C4-2B (cell line): Measurements from ENCODE around the gene IQCK.

Experiments
- H3K27ac ChIP-seq: fragments of 450-650 bp; 2 replicates; pipeline ENCODE4 v1.5.1; 2017
- ZFX ChIP-seq: fragments of 450-650 bp; IDR thresholded peaks from 2 replicates; pipeline ENCODE4 v1.6.1; 2017
- TF ChIP-seq, protein P1 (sequence below): fragments of 450-650 bp; conservative IDR thresholded peaks from 2 replicates; pipeline ENCODE4 v1.5.1; 2017; ENCODE audit warnings: mild to moderate bottlenecking

The IQCK gene

DNA sequence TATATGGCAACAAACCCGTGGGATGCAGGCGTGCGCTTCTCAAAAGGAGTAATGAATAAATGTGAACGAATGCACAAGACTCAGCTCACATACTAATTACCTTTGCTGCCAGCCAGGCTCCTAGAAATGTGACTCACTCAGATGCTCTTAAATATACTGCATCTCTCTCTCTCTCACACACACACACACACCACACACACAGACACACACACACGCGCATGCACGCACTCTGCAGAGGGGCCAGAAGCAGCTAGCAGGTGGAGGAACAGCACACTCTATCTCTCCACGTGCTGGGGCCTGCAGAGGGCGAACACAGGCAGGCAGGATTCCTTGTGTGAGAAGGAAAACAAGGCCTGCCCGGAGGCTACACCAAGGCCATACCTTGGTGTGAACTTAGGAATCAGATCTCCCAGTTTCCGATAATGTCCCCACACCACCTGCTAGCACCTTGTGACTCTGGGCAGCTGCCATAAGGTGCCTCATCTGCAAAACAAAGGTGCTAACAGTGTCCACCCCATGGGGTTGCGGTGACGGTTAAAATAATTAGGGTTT is 161.2 kb downstream of the IQCK start:
- TF ChIP-seq, protein P1, sequence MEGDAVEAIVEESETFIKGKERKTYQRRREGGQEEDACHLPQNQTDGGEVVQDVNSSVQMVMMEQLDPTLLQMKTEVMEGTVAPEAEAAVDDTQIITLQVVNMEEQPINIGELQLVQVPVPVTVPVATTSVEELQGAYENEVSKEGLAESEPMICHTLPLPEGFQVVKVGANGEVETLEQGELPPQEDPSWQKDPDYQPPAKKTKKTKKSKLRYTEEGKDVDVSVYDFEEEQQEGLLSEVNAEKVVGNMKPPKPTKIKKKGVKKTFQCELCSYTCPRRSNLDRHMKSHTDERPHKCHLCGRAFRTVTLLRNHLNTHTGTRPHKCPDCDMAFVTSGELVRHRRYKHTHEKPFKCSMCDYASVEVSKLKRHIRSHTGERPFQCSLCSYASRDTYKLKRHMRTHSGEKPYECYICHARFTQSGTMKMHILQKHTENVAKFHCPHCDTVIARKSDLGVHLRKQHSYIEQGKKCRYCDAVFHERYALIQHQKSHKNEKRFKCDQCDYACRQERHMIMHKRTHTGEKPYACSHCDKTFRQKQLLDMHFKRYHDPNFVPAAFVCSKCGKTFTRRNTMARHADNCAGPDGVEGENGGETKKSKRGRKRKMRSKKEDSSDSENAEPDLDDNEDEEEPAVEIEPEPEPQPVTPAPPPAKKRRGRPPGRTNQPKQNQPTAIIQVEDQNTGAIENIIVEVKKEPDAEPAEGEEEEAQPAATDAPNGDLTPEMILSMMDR, result no peak
- no peak for TF ChIP-seq ZFX
- no peak overlapping the region for H3K27ac ChIP-seq

DNA sequence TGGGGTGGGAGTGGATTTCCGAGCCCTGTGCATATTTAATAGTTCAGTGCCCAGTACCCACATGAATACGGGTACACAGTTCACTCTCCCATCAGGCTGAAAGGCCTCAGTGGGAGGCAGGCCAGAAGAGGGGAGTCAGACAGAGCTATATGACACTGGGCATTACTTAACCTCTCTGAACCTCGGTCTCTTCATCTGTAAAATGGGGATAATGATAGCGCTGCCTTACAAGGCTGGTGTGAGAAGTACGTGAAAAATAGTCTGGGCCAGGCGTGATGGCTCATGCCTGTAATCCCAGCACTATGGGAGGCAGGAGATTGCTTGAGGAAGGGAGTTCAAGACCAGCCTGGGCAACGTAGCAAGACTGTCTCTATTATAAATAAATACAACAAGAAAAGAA is 163.0 kb downstream of the IQCK start:
- TF ChIP-seq ZFX, result no peak
- TF ChIP-seq, protein P1, result no peak
- no peak overlapping the region for H3K27ac ChIP-seq

DNA sequence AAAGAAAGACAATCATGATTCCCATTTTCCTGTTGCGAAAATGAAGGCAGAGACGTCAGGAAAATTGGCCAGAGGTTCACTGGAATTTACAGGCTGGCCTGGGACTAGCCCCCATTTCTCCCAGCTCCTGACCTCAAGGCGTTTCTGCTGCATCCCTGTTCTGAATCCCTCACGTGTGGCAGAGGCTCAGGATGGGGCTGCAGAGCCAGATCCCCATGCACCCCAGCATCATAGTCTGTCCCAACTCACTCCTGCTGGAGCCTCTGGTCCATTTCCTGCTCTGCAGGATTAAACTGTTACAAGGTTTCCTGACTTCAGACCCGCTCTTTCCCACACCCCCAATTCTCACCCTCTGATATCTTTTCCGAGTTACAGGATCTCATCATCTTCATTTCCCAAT is 163.7 kb downstream of the IQCK start:
- TF ChIP-seq, protein P1, result no peak
- TF ChIP-seq ZFX, result no peak
- no peak overlapping the region for H3K27ac ChIP-seq

DNA sequence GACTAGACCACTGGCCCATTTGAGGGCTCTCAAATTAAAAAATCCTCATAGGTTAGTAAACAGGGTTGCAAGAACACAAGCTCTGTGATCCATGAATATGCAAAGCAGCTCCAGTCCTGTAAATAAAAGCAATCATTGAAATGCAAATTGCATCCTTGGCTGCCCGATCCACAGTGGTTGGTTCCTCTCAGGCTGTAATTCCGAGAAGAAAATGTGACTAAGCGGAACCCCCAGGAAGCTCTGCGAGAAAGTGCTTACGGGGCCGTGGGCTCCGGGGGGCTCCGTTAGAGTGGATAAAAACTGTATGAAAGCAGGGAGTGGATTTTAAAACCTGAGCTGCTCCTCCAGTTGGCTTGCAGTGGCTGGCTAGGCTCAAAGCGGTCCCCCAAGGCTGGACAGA is 164.1 kb downstream of the IQCK start:
- TF ChIP-seq ZFX, result no peak
- TF ChIP-seq, protein P1, result no peak
- H3K27ac ChIP-seq, result no peak overlapping the region

DNA sequence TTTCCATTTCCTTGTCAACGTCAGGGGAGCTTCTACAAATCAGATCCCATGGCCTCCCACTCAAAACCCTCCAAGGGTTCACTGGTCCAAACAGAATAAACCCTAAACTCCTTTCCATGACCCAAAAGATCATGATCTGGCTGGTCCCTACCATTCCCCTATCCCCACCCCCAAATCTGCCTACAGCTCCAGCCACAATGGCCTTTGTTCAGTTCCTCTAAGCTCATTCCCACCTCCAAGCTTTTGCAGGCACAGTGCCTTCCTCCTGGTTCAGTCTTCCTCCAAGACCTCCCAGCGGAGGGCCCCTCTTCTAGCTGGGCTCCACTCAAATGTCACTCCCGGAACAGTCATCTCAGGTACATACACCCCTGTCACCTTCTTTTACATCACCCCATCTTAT is 164.6 kb downstream of the IQCK start:
- H3K27ac ChIP-seq, result no peak overlapping the region
- TF ChIP-seq, protein P1, result no peak
- TF ChIP-seq ZFX, result no peak

DNA sequence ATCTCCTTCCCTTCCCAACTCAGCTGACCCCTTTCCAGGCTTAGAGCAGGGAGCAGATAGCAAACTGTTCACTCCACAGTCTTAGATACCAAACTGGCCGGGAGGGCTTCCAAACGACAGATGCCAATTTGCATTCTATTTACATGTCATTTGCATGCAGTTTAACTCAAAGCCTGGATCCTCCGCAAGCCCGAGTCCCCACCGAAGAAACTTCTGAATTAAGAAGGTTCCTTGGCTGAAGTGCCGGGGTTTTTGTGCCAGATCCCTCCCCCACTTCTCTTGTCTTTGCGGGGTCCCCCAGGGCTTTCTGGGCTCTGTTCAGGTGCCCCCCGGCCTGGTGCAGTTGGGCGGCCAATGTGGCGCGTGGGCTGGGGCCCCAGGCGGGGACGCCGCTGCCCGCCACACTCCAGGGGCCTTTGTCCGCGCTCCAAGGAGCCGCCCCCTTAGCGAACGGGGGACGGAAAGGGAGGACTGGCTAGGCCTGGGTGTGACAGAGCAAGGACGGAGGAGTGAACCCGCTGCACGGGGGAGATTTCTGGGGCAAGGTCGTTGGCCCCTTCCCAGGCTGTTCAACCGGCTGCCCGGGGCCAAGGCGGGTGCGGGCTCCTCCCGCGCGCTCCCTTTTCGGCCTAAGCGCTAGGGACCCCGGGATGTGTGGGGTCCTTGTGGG is 165.4 kb downstream of the IQCK start:
- no peak overlapping the region for H3K27ac ChIP-seq
- no peak for TF ChIP-seq ZFX
- TF ChIP-seq, protein P1, result no peak

DNA sequence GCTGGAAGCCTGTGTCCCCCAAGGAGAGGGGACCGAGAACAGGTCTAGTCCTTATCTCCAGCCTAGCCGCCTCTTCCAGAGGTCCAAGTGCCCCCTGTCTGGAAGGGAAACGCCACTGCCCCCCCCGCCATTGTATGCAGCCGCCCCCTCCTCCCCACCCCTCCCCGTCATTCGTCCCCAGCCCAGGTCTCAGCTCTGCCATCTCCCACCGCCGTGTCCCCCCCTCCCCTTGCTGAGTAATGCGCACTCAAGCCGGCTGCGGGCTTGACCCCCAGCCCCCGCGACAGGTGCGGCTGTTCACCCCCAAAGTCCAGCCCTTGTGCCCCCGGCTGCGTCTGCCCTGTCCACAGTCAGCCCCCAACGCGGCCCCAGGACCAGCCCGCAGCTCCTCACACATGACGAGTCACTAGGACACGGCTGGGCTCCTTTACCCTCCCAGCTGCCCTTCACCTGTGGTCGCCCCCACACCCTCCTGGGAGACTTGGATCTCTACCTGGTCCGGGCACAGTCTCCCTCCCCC is 166.0 kb downstream of the IQCK start:
- H3K27ac ChIP-seq, result peak overlapping the region; percentile 32; the same call in 1 of the 2 replicates
- TF ChIP-seq ZFX, result no peak
- TF ChIP-seq, protein P1, result no peak
